ENCODE measurements around the gene TSPAN19.
"Not testable (repeated sequence)": the region's sequence is repeated elsewhere in the genome, so short reads cannot be mapped to it uniquely, and the experiment has no call there.

Gene TSPAN19

DNA sequence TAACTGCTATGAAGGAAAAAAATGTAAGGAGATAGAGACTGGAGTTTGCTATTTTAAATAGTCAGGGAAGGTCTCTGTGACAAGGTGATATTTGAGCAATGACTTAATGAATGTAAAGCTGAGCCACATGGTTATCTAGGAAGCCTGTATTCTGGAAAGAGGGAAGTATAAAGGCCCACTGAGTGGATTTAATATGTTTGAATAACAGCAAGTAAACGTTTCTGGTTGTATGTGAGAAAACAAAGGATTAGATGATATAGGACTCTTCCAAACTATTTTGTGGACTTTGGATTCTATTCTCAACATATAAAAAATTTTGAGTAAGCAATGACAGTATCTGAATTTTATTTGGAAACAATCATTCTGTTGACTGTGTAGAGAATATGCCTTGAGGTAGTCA is 5.3 kb upstream of the TSPAN19 start:
- Histone ChIP-seq H3K36me3 (ENCODE audit: control insufficient read depth, insufficient read depth, low read length) (no peaks in the 10 kb centered on the region), H3K4me1 (ENCODE audit: control insufficient read depth, insufficient read depth, low read length) (no peaks in the 10 kb centered on the region), H3K9me3 (ENCODE audit: control insufficient read depth, insufficient read depth, low read length) (no peaks in the 10 kb centered on the region), H3K27me3 (ENCODE audit: control insufficient read depth, insufficient read depth, low read length) (no peaks in the 10 kb centered on the region), H3K27ac (ENCODE audit: low read length) (no peak overlapping the region), H3K4me3 (ENCODE audit: low read length) (no peak overlapping the region)
- no peak for DNase-seq (ENCODE audit: low read depth, low spot score)
- no CpG with 5 or more reads among the region's 1 CpG for WGBS (ENCODE audit: insufficient coverage, insufficient read length)

GRCh38 chr12:85036733-85037132 is 656 bp upstream of the TSPAN19 start:
- H3K4me3 ChIP-seq (ENCODE audit: low read length) = no peak overlapping the region; the same call in 1 of the 2 replicates
- no peaks in the 10 kb centered on the region for H3K27me3 ChIP-seq (ENCODE audit: control insufficient read depth, insufficient read depth, low read length)
- no peaks in the 10 kb centered on the region for H3K36me3 ChIP-seq (ENCODE audit: control insufficient read depth, insufficient read depth, low read length)
- H3K9me3 ChIP-seq (ENCODE audit: control insufficient read depth, insufficient read depth, low read length) = no peaks in the 10 kb centered on the region
- H3K27ac ChIP-seq (ENCODE audit: low read length) = no peak overlapping the region
- no peak for DNase-seq (ENCODE audit: low read depth, low spot score)
- no peaks in the 10 kb centered on the region for H3K4me1 ChIP-seq (ENCODE audit: control insufficient read depth, insufficient read depth, low read length)
- no CpG with 5 or more reads among the region's 3 CpGs for WGBS (ENCODE audit: insufficient coverage, insufficient read length)

DNA sequence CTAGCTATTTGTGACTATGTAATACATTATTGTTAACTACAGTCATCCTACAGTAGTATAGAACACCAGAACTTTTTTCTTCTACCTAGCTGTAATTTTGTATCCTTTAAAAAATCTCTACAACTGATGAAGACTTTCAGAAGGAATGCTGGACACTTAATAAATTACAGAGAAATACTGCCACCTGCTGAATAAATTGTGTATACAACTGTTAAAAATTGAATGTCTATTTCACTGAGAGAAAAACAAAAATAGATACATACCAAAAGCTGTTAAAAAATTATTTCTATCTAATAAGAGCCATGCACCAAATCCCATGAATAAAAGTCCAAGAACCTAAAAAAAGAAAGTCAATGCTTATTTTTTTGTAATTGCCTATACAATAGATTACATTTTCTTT is 6.6 kb downstream of the TSPAN19 start:
- no peaks in the 10 kb centered on the region for H3K36me3 ChIP-seq (ENCODE audit: control insufficient read depth, insufficient read depth, low read length)
- H3K9me3 ChIP-seq (ENCODE audit: control insufficient read depth, insufficient read depth, low read length) = no peaks in the 10 kb centered on the region
- no peaks in the 10 kb centered on the region for H3K27me3 ChIP-seq (ENCODE audit: control insufficient read depth, insufficient read depth, low read length)
- no peak overlapping the region for H3K27ac ChIP-seq (ENCODE audit: low read length)
- H3K4me3 ChIP-seq (ENCODE audit: low read length) = no peak overlapping the region
- DNase-seq (ENCODE audit: low read depth, low spot score) = no peak
- no peaks in the 10 kb centered on the region for H3K4me1 ChIP-seq (ENCODE audit: control insufficient read depth, insufficient read depth, low read length)

GRCh38 chr12:85018098-85018497 is 18.0 kb downstream of the TSPAN19 start:
- H3K4me3 ChIP-seq (ENCODE audit: low read length) = no peak overlapping the region
- H3K9me3 ChIP-seq (ENCODE audit: control insufficient read depth, insufficient read depth, low read length) = no peaks in the 10 kb centered on the region
- WGBS (ENCODE audit: insufficient coverage, insufficient read length) = no CpG with 5 or more reads among the region's 2 CpGs
- H3K4me1 ChIP-seq (ENCODE audit: control insufficient read depth, insufficient read depth, low read length) = no peaks in the 10 kb centered on the region
- H3K27ac ChIP-seq (ENCODE audit: low read length) = no peak overlapping the region
- no peak for DNase-seq (ENCODE audit: low read depth, low spot score)
- no peaks in the 10 kb centered on the region for H3K36me3 ChIP-seq (ENCODE audit: control insufficient read depth, insufficient read depth, low read length)
- H3K27me3 ChIP-seq (ENCODE audit: control insufficient read depth, insufficient read depth, low read length) = no peaks in the 10 kb centered on the region

- Histone ChIP-seq H3K27ac (ENCODE audit: low read length) (no peak overlapping the region), H3K27me3 (ENCODE audit: control insufficient read depth, insufficient read depth, low read length) (no peaks in the 10 kb centered on the region), H3K4me1 (ENCODE audit: control insufficient read depth, insufficient read depth, low read length) (no peaks in the 10 kb centered on the region), H3K4me3 (ENCODE audit: low read length) (no peak overlapping the region), H3K36me3 (ENCODE audit: control insufficient read depth, insufficient read depth, low read length) (no peaks in the 10 kb centered on the region), H3K9me3 (ENCODE audit: control insufficient read depth, insufficient read depth, low read length) (no peaks in the 10 kb centered on the region)
- no peak for DNase-seq (ENCODE audit: low read depth, low spot score)
Measured at GRCh38 chr12:85017618-85018017, 18.5 kb downstream of the TSPAN19 start.

GRCh38 chr12:85017133-85017532 is 18.9 kb downstream of the TSPAN19 start:
- no CpG with 5 or more reads among the region's 3 CpGs for WGBS (ENCODE audit: insufficient coverage, insufficient read length)
- Histone ChIP-seq H3K9me3 (ENCODE audit: control insufficient read depth, insufficient read depth, low read length) (no peaks in the 10 kb centered on the region), H3K4me3 (ENCODE audit: low read length) (no peak overlapping the region), H3K36me3 (ENCODE audit: control insufficient read depth, insufficient read depth, low read length) (no peaks in the 10 kb centered on the region), H3K27ac (ENCODE audit: low read length) (no peak overlapping the region), H3K4me1 (ENCODE audit: control insufficient read depth, insufficient read depth, low read length) (no peaks in the 10 kb centered on the region), H3K27me3 (ENCODE audit: control insufficient read depth, insufficient read depth, low read length) (no peaks in the 10 kb centered on the region)
- DNase-seq (ENCODE audit: low read depth, low spot score) = no peak

GRCh38 chr12:85016413-85016812 is 19.7 kb downstream of the TSPAN19 start:
- no peaks in the 10 kb centered on the region for H3K36me3 ChIP-seq (ENCODE audit: control insufficient read depth, insufficient read depth, low read length)
- no CpG with 5 or more reads among the region's 1 CpG for WGBS (ENCODE audit: insufficient coverage, insufficient read length)
- H3K27ac ChIP-seq (ENCODE audit: low read length) = no peak overlapping the region
- no peaks in the 10 kb centered on the region for H3K27me3 ChIP-seq (ENCODE audit: control insufficient read depth, insufficient read depth, low read length)
- DNase-seq (ENCODE audit: low read depth, low spot score) = no peak
- H3K4me1 ChIP-seq (ENCODE audit: control insufficient read depth, insufficient read depth, low read length) = no peaks in the 10 kb centered on the region
- no peak overlapping the region for H3K4me3 ChIP-seq (ENCODE audit: low read length)
- no peaks in the 10 kb centered on the region for H3K9me3 ChIP-seq (ENCODE audit: control insufficient read depth, insufficient read depth, low read length)

DNA sequence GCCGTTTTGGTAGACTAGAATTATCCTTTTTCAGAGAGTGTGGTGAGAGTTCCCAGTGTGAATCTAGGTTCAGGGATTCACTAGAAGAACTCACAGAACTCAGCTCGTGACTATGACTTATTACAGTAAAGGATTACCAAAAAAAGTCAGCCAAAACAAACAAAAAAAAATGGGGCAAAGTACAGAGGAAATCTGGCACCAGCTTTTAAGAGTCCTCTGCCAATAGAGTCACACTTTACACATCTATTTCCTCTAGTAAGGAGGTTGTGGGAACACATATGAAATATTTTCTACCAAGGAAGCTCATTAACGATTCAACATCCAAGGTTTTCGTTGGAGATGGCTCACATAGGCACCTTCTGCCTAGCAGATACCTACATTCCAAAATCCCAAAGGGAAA is 28.2 kb downstream of the TSPAN19 start:
- no peaks in the 10 kb centered on the region for H3K9me3 ChIP-seq (ENCODE audit: control insufficient read depth, insufficient read depth, low read length)
- DNase-seq (ENCODE audit: low read depth, low spot score) = no peak
- no peaks in the 10 kb centered on the region for H3K36me3 ChIP-seq (ENCODE audit: control insufficient read depth, insufficient read depth, low read length)
- no peak overlapping the region for H3K27ac ChIP-seq (ENCODE audit: low read length)
- H3K4me1 ChIP-seq (ENCODE audit: control insufficient read depth, insufficient read depth, low read length) = peaks cover 5% of the 10 kb centered on the region; the same call in 1 of the 2 replicates
- WGBS (ENCODE audit: insufficient coverage, insufficient read length) = no CpG with 5 or more reads among the region's 4 CpGs
- no peak overlapping the region for H3K4me3 ChIP-seq (ENCODE audit: low read length)
- H3K27me3 ChIP-seq (ENCODE audit: control insufficient read depth, insufficient read depth, low read length) = no peaks in the 10 kb centered on the region

- no CpG with 5 or more reads among the region's 1 CpG for WGBS (ENCODE audit: insufficient coverage, insufficient read length)
- Histone ChIP-seq H3K27ac (ENCODE audit: low read length) (no peak overlapping the region), H3K9me3 (ENCODE audit: control insufficient read depth, insufficient read depth, low read length) (no peaks in the 10 kb centered on the region), H3K4me3 (ENCODE audit: low read length) (no peak overlapping the region), H3K4me1 (ENCODE audit: control insufficient read depth, insufficient read depth, low read length) (peaks cover 5% of the 10 kb centered on the region; the same call in 1 of the 2 replicates), H3K36me3 (ENCODE audit: control insufficient read depth, insufficient read depth, low read length) (no peaks in the 10 kb centered on the region), H3K27me3 (ENCODE audit: control insufficient read depth, insufficient read depth, low read length) (no peaks in the 10 kb centered on the region)
- DNase-seq (ENCODE audit: low read depth, low spot score) = no peak
Measured at GRCh38 chr12:85006206-85006605, 29.9 kb downstream of the TSPAN19 start.

GRCh38 chr12:85005615-85006014 is 30.5 kb downstream of the TSPAN19 start:
- Histone ChIP-seq H3K4me1 (ENCODE audit: control insufficient read depth, insufficient read depth, low read length) (peaks cover 5% of the 10 kb centered on the region; the same call in 1 of the 2 replicates), H3K36me3 (ENCODE audit: control insufficient read depth, insufficient read depth, low read length) (no peaks in the 10 kb centered on the region), H3K9me3 (ENCODE audit: control insufficient read depth, insufficient read depth, low read length) (no peaks in the 10 kb centered on the region), H3K27me3 (ENCODE audit: control insufficient read depth, insufficient read depth, low read length) (no peaks in the 10 kb centered on the region), H3K27ac (ENCODE audit: low read length) (no peak overlapping the region), H3K4me3 (ENCODE audit: low read length) (no peak overlapping the region)
- no CpG with 5 or more reads among the region's 1 CpG for WGBS (ENCODE audit: insufficient coverage, insufficient read length)
- no peak for DNase-seq (ENCODE audit: low read depth, low spot score)

DNA sequence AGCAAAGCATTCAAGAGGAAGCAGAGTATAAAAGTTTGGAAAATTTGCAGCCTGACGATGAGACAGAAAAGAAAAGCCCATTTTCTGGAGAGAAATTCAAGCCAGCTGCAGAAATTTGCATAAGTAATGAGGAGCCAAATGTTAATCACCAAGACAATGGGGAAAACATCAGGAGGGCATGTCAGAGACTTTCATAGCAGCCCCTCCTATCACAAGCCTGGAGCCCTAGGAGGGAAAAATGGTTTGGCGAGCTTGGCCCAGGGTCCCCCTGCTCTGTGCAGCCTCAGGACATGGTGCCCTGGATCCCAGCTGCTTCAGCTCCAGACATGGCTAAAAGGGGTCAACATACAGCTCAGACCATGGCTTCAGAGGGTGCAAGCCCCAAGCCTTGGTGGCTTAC is 31.0 kb downstream of the TSPAN19 start:
- peak; percentile 43 for DNase-seq (ENCODE audit: low read depth, low spot score)
- H3K9me3 ChIP-seq (ENCODE audit: control insufficient read depth, insufficient read depth, low read length); H3K36me3 ChIP-seq (ENCODE audit: control insufficient read depth, insufficient read depth, low read length); H3K4me1 ChIP-seq (ENCODE audit: control insufficient read depth, insufficient read depth, low read length); H3K4me3 ChIP-seq (ENCODE audit: low read length); H3K27ac ChIP-seq (ENCODE audit: low read length); H3K27me3 ChIP-seq (ENCODE audit: control insufficient read depth, insufficient read depth, low read length): not testable (repeated sequence)
- no CpG with 5 or more reads among the region's 2 CpGs for WGBS (ENCODE audit: insufficient coverage, insufficient read length)

Measured in iPS DF 6.9 (cell line).